CD4-positive, alpha-beta T cell treated with Interferon gamma for 1 hour (primary cell): ENCODE data around the gene CHD5.
A peak's percentile ranks its signal among the peaks of the same experiment; 100 is the strongest.
"Not testable (repeated sequence)": the region's sequence is repeated elsewhere in the genome, so short reads cannot be mapped to it uniquely, and the experiment has no call there.

Source experiments
- DNase-seq: peaks from one replicate; pipeline ENCODE4 v3.0.0-alpha.2; 2020

Gene CHD5

GRCh38 chr1:6180268-6180706 lies at the start of gene CHD5:
CHD5 (minus strand) TSS chr1:6180321; CDS start chr1:6180023, 298 bp downstream.
- DNase-seq = no peak

- no peak for DNase-seq
These were observed 45.5 kb upstream of the CHD5 start for GRCh38 chr1:6225651-6226050.

- no peak for DNase-seq
These were observed 44.6 kb upstream of the CHD5 start for GRCh38 chr1:6224718-6225117.

GRCh38 chr1:6223617-6224016 lies 43.5 kb upstream of the CHD5 start:
- no peak for DNase-seq

- DNase-seq = no peak
These were observed 42.5 kb upstream of the CHD5 start for GRCh38 chr1:6222636-6223035.

- no peak for DNase-seq
These were observed 41.2 kb upstream of the CHD5 start for GRCh38 chr1:6221210-6221784.

- DNase-seq = no peak
These were observed 40.1 kb upstream of the CHD5 start for GRCh38 chr1:6220236-6220635.

GRCh38 chr1:6219641-6220040 lies 39.5 kb upstream of the CHD5 start:
- not testable (repeated sequence) for DNase-seq

GRCh38 chr1:6218375-6219164 lies 38.4 kb upstream of the CHD5 start:
- no peak for DNase-seq

GRCh38 chr1:6212193-6212959 lies 32.3 kb upstream of the CHD5 start:
- no peak for DNase-seq

- no peak for DNase-seq
These were observed 31.6 kb upstream of the CHD5 start for GRCh38 chr1:6211731-6212130.

- DNase-seq = no peak
These were observed 30.7 kb upstream of the CHD5 start for GRCh38 chr1:6210591-6211355.

- DNase-seq = no peak
These were observed 29.8 kb upstream of the CHD5 start for GRCh38 chr1:6209661-6210580.

GRCh38 chr1:6208723-6209660 lies 28.9 kb upstream of the CHD5 start:
- DNase-seq = peak; percentile 14

GRCh38 chr1:6207921-6208320 lies 27.8 kb upstream of the CHD5 start:
- DNase-seq = no peak

GRCh38 chr1:6207075-6207885 lies 27.2 kb upstream of the CHD5 start:
- DNase-seq = no peak

GRCh38 chr1:6206520-6206855 lies 26.4 kb upstream of the CHD5 start:
- DNase-seq = no peak

GRCh38 chr1:6205849-6206519 lies 25.9 kb upstream of the CHD5 start, which contains the start of gene RNF207:
RNF207 (plus strand) TSS chr1:6206119; CDS start chr1:6206536, 417 bp downstream.
- DNase-seq = peak; percentile 46

- no peak for DNase-seq
These were observed 22.1 kb upstream of the CHD5 start for GRCh38 chr1:6202256-6202655.
